HepG2 (cell line): ENCODE data around the gene HLA-DPA1.

Experiments
- MAFF ChIP-seq: IDR thresholded peaks from 2 replicates; pipeline ENCODE4 v1.6.1; 2011; ENCODE audit warnings: low read depth, low read length, improper control_type of control experiment
- YY1 ChIP-seq: IDR thresholded peaks from 2 replicates; pipeline ENCODE4 v1.6.1; 2011; ENCODE audit warnings: low read length, low read depth, moderate library complexity, mild to moderate bottlenecking; ENCODE audit not compliant: insufficient read depth, insufficient replicate concordance
- ZNF33A ChIP-seq: sonication (generic); formaldehyde crosslinking; IDR thresholded peaks from 2 replicates; pipeline ENCODE4 v1.5.1; 2020; ENCODE audit warnings: missing genetic modification reagents, mild to moderate bottlenecking, moderate library complexity, borderline replicate concordance

DNA sequence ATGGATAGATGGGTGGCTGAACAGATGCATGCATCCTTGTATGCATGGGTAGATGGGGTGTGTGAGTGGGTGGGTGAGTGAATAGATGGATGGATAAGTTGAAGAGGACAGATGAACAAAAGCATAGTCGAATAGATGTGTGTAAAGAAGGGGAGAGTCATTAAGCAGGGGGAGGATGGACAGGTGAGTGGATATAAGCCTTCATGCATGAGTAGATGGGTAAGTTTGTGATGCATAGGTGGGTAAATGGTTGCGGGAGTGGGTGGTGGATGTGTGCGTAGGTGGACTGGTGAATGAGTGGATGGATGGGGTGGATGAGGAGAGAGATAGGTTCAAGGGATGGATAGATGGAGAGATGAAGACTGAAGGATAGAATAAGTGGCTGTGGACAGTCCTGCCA lies 31.9 kb upstream of the HLA-DPA1 start:
- TF ChIP-seq ZNF33A (no peak), MAFF (no peak), YY1 (no peak)
